WTC11 (cell line): ENCODE data around the gene MAP3K2.

Experiments used
- ATF3 ChIP-seq: sonication (generic); formaldehyde crosslinking; conservative IDR thresholded peaks from 2 replicates; pipeline ENCODE4 v1.8.1; 2022; ENCODE audit warnings: mild to moderate bottlenecking, missing genetic modification reagents
- CTCF ChIP-seq: fragments of 200-600 bp; IDR thresholded peaks from 2 replicates; pipeline ENCODE4 v1.8.0; 2022; ENCODE audit warnings: antibody characterized with exemption
- GABPB1 ChIP-seq: sonication (generic); formaldehyde crosslinking; IDR thresholded peaks from 2 replicates; pipeline ENCODE4 v1.8.1; 2023; ENCODE audit warnings: mild to moderate bottlenecking, missing genetic modification reagents
- MAX ChIP-seq: sonication (generic); formaldehyde crosslinking; IDR thresholded peaks from 2 replicates; pipeline ENCODE4 v1.8.0; 2022; ENCODE audit warnings: mild to moderate bottlenecking, missing genetic modification reagents
- NR1H2 ChIP-seq: sonication (generic); formaldehyde crosslinking; IDR thresholded peaks from 2 replicates; pipeline ENCODE4 v1.9.0; 2021; ENCODE audit warnings: mild to moderate bottlenecking, moderate library complexity, missing genetic modification reagents
- NR2C2 ChIP-seq: sonication (generic); formaldehyde crosslinking; IDR thresholded peaks from 2 replicates; pipeline ENCODE4 v1.8.0; 2022; ENCODE audit warnings: mild to moderate bottlenecking, missing genetic modification reagents
- NR3C1 ChIP-seq: sonication (generic); formaldehyde crosslinking; conservative IDR thresholded peaks from 2 replicates; pipeline ENCODE4 v1.8.1; 2023; ENCODE audit warnings: low read depth, mild to moderate bottlenecking, missing genetic modification reagents
- STAT6 ChIP-seq: sonication (generic); formaldehyde crosslinking; conservative IDR thresholded peaks from 2 replicates; pipeline ENCODE4 v1.8.1; 2023; ENCODE audit warnings: mild to moderate bottlenecking, low read depth, missing genetic modification reagents, moderate library complexity
- ZBTB21 ChIP-seq: sonication (generic); formaldehyde crosslinking; IDR thresholded peaks from 2 replicates; pipeline ENCODE4 v1.8.1; 2023; ENCODE audit warnings: mild to moderate bottlenecking, missing genetic modification reagents, borderline replicate concordance
- ZMAT4 ChIP-seq: fragments of 250-450 bp; sonication (Bioruptor Pico); IDR thresholded peaks from 2 replicates; pipeline ENCODE4 v1.9.0; 2021; ENCODE audit warnings: mild to moderate bottlenecking

GRCh38 chr2:127347734-127348392 is 39.9 kb downstream of the MAP3K2 start:
- TF ChIP-seq CTCF = no peak
- no peak for TF ChIP-seq NR3C1
- TF ChIP-seq MAX (CRISPR knock-in tag) = no peak
- TF ChIP-seq GABPB1 (CRISPR knock-in tag) = no peak
- no peak for TF ChIP-seq STAT6 (CRISPR knock-in tag)
- TF ChIP-seq ZBTB21 (CRISPR knock-in tag) = no peak
- no peak for TF ChIP-seq ZMAT4 (CRISPR knock-in tag)
- no peak for TF ChIP-seq NR1H2 (CRISPR knock-in tag)
- TF ChIP-seq NR2C2 (CRISPR knock-in tag) = no peak
- no peak for TF ChIP-seq ATF3 (CRISPR knock-in tag)
